ENCODE measurements around the gene GSAP.

The GSAP gene

GRCh38 chr7:77461842-77462241, 45.7 kb upstream of the GSAP start:
- H3K4me3 ChIP-seq (ENCODE audit: insufficient read depth, low read length, poor library complexity, severe bottlenecking) = no peak overlapping the region
- H3K27ac ChIP-seq (ENCODE audit: low read depth, low read length) = no peak overlapping the region
- H4K20me1 ChIP-seq (ENCODE audit: low read depth, low read length) = no peaks in the 10 kb centered on the region
- H3K9ac ChIP-seq (ENCODE audit: low read length) = no peak overlapping the region
- no peaks in the 10 kb centered on the region for H3K27me3 ChIP-seq (ENCODE audit: low read length)
- no peaks in the 10 kb centered on the region for H3K36me3 ChIP-seq (ENCODE audit: low read length)
- no peaks in the 10 kb centered on the region for H3F3A ChIP-seq (ENCODE audit: insufficient read depth)
- no peaks in the 10 kb centered on the region for H3K79me2 ChIP-seq (ENCODE audit: insufficient read depth, low read length)
- TF ChIP-seq EZH2phosphoT487 (conservative IDR thresholded peaks at IDR 0.05; ENCODE audit: low read length) = no peak
- TF ChIP-seq CTCF (IDR thresholded peaks at IDR 0.05; ENCODE audit: insufficient read depth, low read length, poor library complexity, severe bottlenecking) = no peak
- H3K9me2 ChIP-seq (replicated peaks; ENCODE audit: insufficient read depth, low read length) = no peaks in the 10 kb centered on the region
- H3K9me3 ChIP-seq (ENCODE audit: insufficient read depth, low read length) = no peaks in the 10 kb centered on the region
- H2AFZ ChIP-seq (ENCODE audit: low read depth, low read length, severe bottlenecking) = no peak overlapping the region
- H3K4me2 ChIP-seq (ENCODE audit: low read depth, low read length, poor library complexity, severe bottlenecking) = no peak overlapping the region

- no peaks in the 10 kb centered on the region for H3F3A ChIP-seq (ENCODE audit: insufficient read depth)
- no peaks in the 10 kb centered on the region for H3K9me2 ChIP-seq (replicated peaks; ENCODE audit: insufficient read depth, low read length)
- TF ChIP-seq CTCF (IDR thresholded peaks at IDR 0.05; ENCODE audit: insufficient read depth, low read length, poor library complexity, severe bottlenecking) (no peak), EZH2phosphoT487 (conservative IDR thresholded peaks at IDR 0.05; ENCODE audit: low read length) (no peak)
- H3K79me2 ChIP-seq (ENCODE audit: insufficient read depth, low read length) = no peaks in the 10 kb centered on the region
- no peaks in the 10 kb centered on the region for H3K27me3 ChIP-seq (ENCODE audit: low read length)
- H3K4me2 ChIP-seq (ENCODE audit: low read depth, low read length, poor library complexity, severe bottlenecking) = no peak overlapping the region
- no peak overlapping the region for H3K9ac ChIP-seq (ENCODE audit: low read length)
- no peak overlapping the region for H3K4me3 ChIP-seq (ENCODE audit: insufficient read depth, low read length, poor library complexity, severe bottlenecking)
- H2AFZ ChIP-seq (ENCODE audit: low read depth, low read length, severe bottlenecking) = no peak overlapping the region
- no peaks in the 10 kb centered on the region for H3K9me3 ChIP-seq (ENCODE audit: insufficient read depth, low read length)
- H3K27ac ChIP-seq (ENCODE audit: low read depth, low read length) = no peak overlapping the region
- H3K36me3 ChIP-seq (ENCODE audit: low read length) = no peaks in the 10 kb centered on the region
- H4K20me1 ChIP-seq (ENCODE audit: low read depth, low read length) = no peaks in the 10 kb centered on the region
Measured at GRCh38 chr7:77461246-77461645, 45.1 kb upstream of the GSAP start.

GRCh38 chr7:77460057-77460486, 43.9 kb upstream of the GSAP start:
- Histone ChIP-seq H3K9ac (ENCODE audit: low read length) (no peak overlapping the region), H3K79me2 (ENCODE audit: insufficient read depth, low read length) (no peaks in the 10 kb centered on the region), H3K9me3 (ENCODE audit: insufficient read depth, low read length) (no peaks in the 10 kb centered on the region), H3K4me3 (ENCODE audit: insufficient read depth, low read length, poor library complexity, severe bottlenecking) (no peak overlapping the region), H3K27ac (ENCODE audit: low read depth, low read length) (no peak overlapping the region), H3K4me2 (ENCODE audit: low read depth, low read length, poor library complexity, severe bottlenecking) (no peak overlapping the region), H3F3A (ENCODE audit: insufficient read depth) (no peaks in the 10 kb centered on the region), H3K9me2 (replicated peaks; ENCODE audit: insufficient read depth, low read length) (no peaks in the 10 kb centered on the region), H2AFZ (ENCODE audit: low read depth, low read length, severe bottlenecking) (no peak overlapping the region), H4K20me1 (ENCODE audit: low read depth, low read length) (no peaks in the 10 kb centered on the region), H3K36me3 (ENCODE audit: low read length) (no peaks in the 10 kb centered on the region), H3K27me3 (ENCODE audit: low read length) (no peaks in the 10 kb centered on the region)
- TF ChIP-seq CTCF (IDR thresholded peaks at IDR 0.05; ENCODE audit: insufficient read depth, low read length, poor library complexity, severe bottlenecking) (no peak), EZH2phosphoT487 (conservative IDR thresholded peaks at IDR 0.05; ENCODE audit: low read length) (no peak)

Measured in SU-DHL-6 (cell line).